Colonic mucosa (tissue), 4 donors: ENCODE measurements around the gene NCAPD3. TPM values are rescaled to one million over a fixed set of nuclear protein-coding genes. Genes with fewer than 3 reads are reported as not detected.

Source experiments
- DNase-seq: peaks from one replicate; pipeline ENCODE4 v3.0.0-alpha.2; 2020
- H3K27ac ChIP-seq: fragments of 200-600 bp; one replicate; pipeline ENCODE4 v1.8.0; 2021
- H3K27me3 ChIP-seq: fragments of 200-600 bp; one replicate; pipeline ENCODE4 v1.8.0; 2021
- H3K36me3 ChIP-seq: fragments of 200-600 bp; one replicate; pipeline ENCODE4 v1.8.0; 2021
- H3K4me1 ChIP-seq: fragments of 200-600 bp; one replicate; pipeline ENCODE4 v1.8.0; 2021; ENCODE audit warnings: mild to moderate bottlenecking
- H3K4me3 ChIP-seq: fragments of 200-600 bp; one replicate; pipeline ENCODE4 v1.8.0; 2021
- H3K9ac ChIP-seq, 2 donors: one replicate each; pipeline ENCODE4 v1.7.0; 2013; ENCODE audit warnings: control low read depth in 2 of 2, low read depth in 2 of 2, low read length in 2 of 2
- H3K9me3 ChIP-seq: fragments of 200-600 bp; one replicate; pipeline ENCODE4 v1.8.0; 2021
- intact Hi-C: fragments of 100-400 bp; cut with DNase I; formaldehyde crosslinking; loops from one replicate; pipeline ENCODE4 v1.14.1; 2022
- total RNA-seq, 2 donors: library from RNA; stranded (reverse); fragmentation: NEBNext Ultra II Directional in 1 of 2; extraction: Animal tissue kit (Norgen Biotek cat#: 25700) in 1 of 2; gene quantifications; one replicate each; pipeline ENCODE4 v1.2.1, GENCODE V29; 2021
- TF ChIP-seq, protein P1 (sequence below): fragments of 200-600 bp; IDR thresholded peaks from one replicate; pipeline ENCODE4 v1.8.0; 2022; ENCODE audit warnings: antibody characterized with exemption, mild to moderate bottlenecking
- donor health status: healthy.
- donor health status: DM: no; HTN: no; CAD: no.
- donor health status: DM: no; HTN: no; CAD: no.

The NCAPD3 gene
- total RNA-seq, 2 donors from 2014 or later: 12.9 to 45.0 TPM

DNA sequence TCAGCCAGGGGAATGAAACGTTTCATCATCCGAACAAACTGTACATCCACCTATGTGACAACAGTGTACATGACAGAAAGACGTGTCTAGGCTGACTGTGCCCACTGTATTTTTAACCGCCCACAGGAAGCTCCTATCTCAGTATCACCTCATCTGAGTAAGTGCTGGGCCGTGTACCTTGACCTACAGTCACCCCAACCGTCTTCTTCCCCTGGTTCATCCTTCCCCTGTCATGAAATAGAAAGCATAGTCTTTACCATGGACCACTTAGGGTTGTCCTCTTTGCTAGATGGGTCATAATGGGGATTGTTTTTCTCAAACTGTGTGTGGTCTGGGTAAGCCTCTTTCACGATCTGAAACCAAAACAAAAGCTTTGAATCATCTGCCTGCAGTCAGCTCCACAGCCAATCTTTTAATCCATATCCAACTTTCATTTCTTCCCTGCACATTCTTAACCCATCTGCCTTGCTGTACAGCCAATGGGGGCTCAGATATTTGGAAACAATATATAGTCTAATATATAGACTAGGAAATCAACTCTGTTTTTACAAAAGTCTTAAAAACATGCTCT, 25.2 kb upstream of the NCAPD3 start:
- Histone ChIP-seq H3K27ac (no peak overlapping the region), H3K27me3 (no peaks in the 10 kb centered on the region), H3K36me3 (peaks cover 5% of the 10 kb centered on the region), H3K4me3 (no peak overlapping the region), H3K4me1 (no peaks in the 10 kb centered on the region), H3K9me3 (no peaks in the 10 kb centered on the region), H3K9ac (no peak overlapping the region)
- intact Hi-C loops: no loop called here
- DNase-seq: no peak
- TF ChIP-seq, protein P1, sequence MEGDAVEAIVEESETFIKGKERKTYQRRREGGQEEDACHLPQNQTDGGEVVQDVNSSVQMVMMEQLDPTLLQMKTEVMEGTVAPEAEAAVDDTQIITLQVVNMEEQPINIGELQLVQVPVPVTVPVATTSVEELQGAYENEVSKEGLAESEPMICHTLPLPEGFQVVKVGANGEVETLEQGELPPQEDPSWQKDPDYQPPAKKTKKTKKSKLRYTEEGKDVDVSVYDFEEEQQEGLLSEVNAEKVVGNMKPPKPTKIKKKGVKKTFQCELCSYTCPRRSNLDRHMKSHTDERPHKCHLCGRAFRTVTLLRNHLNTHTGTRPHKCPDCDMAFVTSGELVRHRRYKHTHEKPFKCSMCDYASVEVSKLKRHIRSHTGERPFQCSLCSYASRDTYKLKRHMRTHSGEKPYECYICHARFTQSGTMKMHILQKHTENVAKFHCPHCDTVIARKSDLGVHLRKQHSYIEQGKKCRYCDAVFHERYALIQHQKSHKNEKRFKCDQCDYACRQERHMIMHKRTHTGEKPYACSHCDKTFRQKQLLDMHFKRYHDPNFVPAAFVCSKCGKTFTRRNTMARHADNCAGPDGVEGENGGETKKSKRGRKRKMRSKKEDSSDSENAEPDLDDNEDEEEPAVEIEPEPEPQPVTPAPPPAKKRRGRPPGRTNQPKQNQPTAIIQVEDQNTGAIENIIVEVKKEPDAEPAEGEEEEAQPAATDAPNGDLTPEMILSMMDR: no peak

DNA sequence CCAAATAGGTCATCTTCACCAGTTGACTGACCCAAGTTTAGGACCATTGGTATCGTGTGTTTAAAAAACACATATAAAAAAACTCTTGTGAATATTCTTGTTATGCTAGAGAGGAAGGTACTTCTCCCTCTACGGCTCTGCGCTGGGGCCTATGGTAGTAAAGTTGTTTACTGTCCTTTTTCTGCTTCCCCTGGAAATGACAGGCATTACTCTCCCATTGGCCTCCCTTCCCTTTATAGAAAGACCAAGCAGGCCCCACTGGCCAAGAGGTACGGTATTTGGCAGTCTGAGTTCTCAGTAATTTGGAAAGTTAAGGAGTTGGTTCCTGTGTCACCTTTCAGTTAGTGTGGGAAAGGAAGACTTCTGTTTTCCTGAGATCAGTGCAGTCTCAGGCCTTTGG, 22.9 kb upstream of the NCAPD3 start:
- Histone ChIP-seq H3K9me3 (no peaks in the 10 kb centered on the region), H3K4me1 (no peaks in the 10 kb centered on the region), H3K27ac (no peak overlapping the region), H3K4me3 (no peak overlapping the region), H3K9ac (no peak overlapping the region), H3K27me3 (no peaks in the 10 kb centered on the region), H3K36me3 (peaks cover 5% of the 10 kb centered on the region)
- intact Hi-C loops: no loop called here
- DNase-seq: no peak
- TF ChIP-seq, protein P1: no peak

DNA sequence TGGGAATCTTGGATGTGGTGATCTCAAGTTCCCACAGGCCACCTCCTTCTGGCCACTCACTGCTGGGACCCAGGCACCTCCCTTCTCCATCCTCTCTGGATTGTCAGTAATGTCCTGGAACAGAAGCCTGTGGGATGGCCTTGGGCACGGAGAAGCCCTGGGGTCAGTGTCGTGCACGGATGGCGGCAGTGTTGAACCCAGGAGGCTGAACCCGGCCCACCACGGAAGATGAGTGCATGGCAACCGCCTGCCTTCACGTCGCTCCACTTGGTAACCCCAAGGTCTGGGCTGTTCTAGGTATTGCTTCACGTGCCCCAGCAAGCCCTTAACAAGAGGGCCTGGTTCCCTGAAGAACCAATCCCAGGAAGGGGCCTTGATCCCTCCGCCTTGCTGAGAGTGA, 22.3 kb upstream of the NCAPD3 start:
- H3K27ac ChIP-seq: no peak overlapping the region
- intact Hi-C loops: no loop called here

DNA sequence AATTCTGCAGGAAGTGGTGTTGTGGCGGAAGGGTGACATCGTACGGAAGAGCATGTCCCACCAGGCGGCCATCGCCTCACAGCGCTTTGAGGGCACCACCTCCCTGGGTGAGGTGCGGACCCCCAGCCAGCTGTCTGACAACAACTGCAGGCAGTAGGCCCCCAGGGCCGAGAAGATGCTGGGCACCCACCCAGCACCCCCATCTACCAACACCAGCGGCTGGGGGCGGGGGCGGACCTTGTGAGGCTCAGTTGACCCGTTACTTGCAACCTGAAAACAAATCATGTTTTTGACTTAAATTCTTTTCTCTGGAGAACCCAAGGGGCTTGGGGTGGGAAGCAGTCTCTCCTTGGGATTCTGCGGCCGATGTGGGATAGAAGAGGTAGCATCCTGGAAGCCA, 21.7 kb upstream of the NCAPD3 start:
- H3K4me1 ChIP-seq: no peaks in the 10 kb centered on the region
- TF ChIP-seq, protein P1: no peak
- no peaks in the 10 kb centered on the region for H3K9me3 ChIP-seq
- H3K4me3 ChIP-seq: no peak overlapping the region
- H3K27me3 ChIP-seq: no peaks in the 10 kb centered on the region
- H3K27ac ChIP-seq: no peak overlapping the region
- no peak for DNase-seq
- intact Hi-C loops: no loop called here
- H3K36me3 ChIP-seq: peaks cover 5% of the 10 kb centered on the region
- H3K9ac ChIP-seq: no peak overlapping the region

More for the DNA sequence above, 22.3 kb upstream of the NCAPD3 start:
- Histone ChIP-seq H3K4me1 (no peaks in the 10 kb centered on the region), H3K9ac (no peak overlapping the region), H3K4me3 (no peak overlapping the region), H3K36me3 (peaks cover 5% of the 10 kb centered on the region), H3K27me3 (no peaks in the 10 kb centered on the region), H3K9me3 (no peaks in the 10 kb centered on the region)
- TF ChIP-seq, protein P1: no peak
- no peak for DNase-seq

DNA sequence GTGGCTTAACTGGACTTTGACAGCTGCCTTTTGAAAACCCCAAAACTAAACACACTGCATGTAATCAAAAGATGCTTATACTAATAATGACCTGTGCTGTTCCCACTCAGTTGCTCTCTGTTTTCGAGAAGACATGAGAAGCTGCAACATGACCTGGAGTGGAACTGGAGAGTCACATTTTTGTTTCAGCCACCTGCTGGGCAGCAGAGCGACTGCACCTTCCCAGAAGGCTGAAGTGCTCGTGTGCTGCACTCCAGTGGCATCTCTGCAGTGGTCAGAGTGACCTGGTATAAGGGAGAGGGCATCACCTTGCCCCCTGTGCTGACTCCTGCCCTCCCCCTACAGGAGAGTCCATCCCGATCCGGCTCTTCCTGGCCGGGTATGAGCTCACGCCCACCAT, 20.8 kb upstream of the NCAPD3 start:
- TF ChIP-seq, protein P1: peak; percentile 11
- Histone ChIP-seq H3K27me3 (no peaks in the 10 kb centered on the region), H3K9me3 (no peaks in the 10 kb centered on the region), H3K9ac (no peak overlapping the region), H3K36me3 (peaks cover 5% of the 10 kb centered on the region), H3K4me3 (no peak overlapping the region), H3K4me1 (no peaks in the 10 kb centered on the region), H3K27ac (no peak overlapping the region)
- intact Hi-C loops: no loop called here
- no peak for DNase-seq
